SU-DHL-6 (cell line): ENCODE measurements around the gene TTYH3.

Source experiments
- CTCF ChIP-seq: fragments of 200-600 bp; sonication (generic); IDR thresholded peaks from one replicate; pipeline ENCODE4 v1.5.1; 2017; ENCODE audit warnings: antibody characterized with exemption, mild to moderate bottlenecking, low read length, moderate library complexity; ENCODE audit not compliant: insufficient read depth, poor library complexity, severe bottlenecking
- EZH2phosphoT487 ChIP-seq: fragments of 200-600 bp; sonication (generic), shearing (Covaris generic); conservative IDR thresholded peaks from 2 replicates; pipeline ENCODE4 v1.6.1; 2018; ENCODE audit warnings: mild to moderate bottlenecking, antibody characterized with exemption, low read length, moderate library complexity, mixed read lengths

- no peak for TF ChIP-seq CTCF
- TF ChIP-seq EZH2phosphoT487, result no peak
Measured at GRCh38 chr7:2684501-2684900, 52.7 kb downstream of the TTYH3 start.
